BLaER1 (cell line): ENCODE data around the gene KLHL29.

Source experiments
- H3K27ac ChIP-seq: shearing (Covaris generic); formaldehyde crosslinking; 2 replicates; pipeline ENCODE4 v1.8.1; 2022
- H3K27me3 ChIP-seq: shearing (Covaris generic); formaldehyde crosslinking; 2 replicates; pipeline ENCODE4 v1.8.1; 2022
- H3K36me3 ChIP-seq: shearing (Covaris generic); formaldehyde crosslinking; 2 replicates; pipeline ENCODE4 v1.8.1; 2022
- H3K4me1 ChIP-seq: shearing (Covaris generic); formaldehyde crosslinking; 2 replicates; pipeline ENCODE4 v1.8.1; 2022
- H3K4me2 ChIP-seq: shearing (Covaris generic); formaldehyde crosslinking; 2 replicates; pipeline ENCODE4 v1.8.1; 2022
- H3K4me3 ChIP-seq: shearing (Covaris generic); formaldehyde crosslinking; 2 replicates; pipeline ENCODE4 v1.8.1; 2022
- H3K9ac ChIP-seq: shearing (Covaris generic); formaldehyde crosslinking; 2 replicates; pipeline ENCODE4 v1.8.1; 2022
- H3K9me3 ChIP-seq: shearing (Covaris generic); formaldehyde crosslinking; 2 replicates; pipeline ENCODE4 v1.8.1; 2022
- H4K20me1 ChIP-seq: shearing (Covaris generic); formaldehyde crosslinking; 2 replicates; pipeline ENCODE4 v1.8.1; 2022
- Cebpa-rat ChIP-seq: shearing (Covaris generic); IDR thresholded peaks from 2 replicates; pipeline ENCODE4 v1.8.1; 2022

The KLHL29 gene

DNA sequence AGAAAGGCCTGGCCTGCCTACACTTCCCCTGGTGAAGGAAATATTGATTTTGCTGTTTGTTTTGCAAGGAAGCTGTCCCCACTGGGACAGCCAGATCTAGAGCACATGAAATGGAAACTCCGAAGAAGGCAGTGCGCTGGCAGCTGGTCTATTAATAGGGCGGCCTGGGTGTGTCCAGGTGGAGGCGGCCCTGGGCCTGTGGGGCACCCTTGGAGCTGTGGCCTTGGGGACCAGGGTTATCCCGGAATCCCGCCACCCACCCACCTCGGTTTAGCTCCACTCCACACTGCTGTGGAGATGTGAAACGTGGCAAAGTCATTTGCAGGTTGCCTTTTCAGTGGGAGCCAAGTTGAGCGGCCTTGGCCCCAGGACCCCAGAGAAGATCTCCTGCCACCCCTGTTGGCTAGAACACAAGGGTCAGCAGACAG, 204.3 kb downstream of the KLHL29 start:
- H3K27me3 ChIP-seq: no peaks in the 10 kb centered on the region
- no peak overlapping the region for H3K4me3 ChIP-seq
- no peak overlapping the region for H3K27ac ChIP-seq
- H3K9ac ChIP-seq: no peak overlapping the region
- H3K4me2 ChIP-seq: no peak overlapping the region
- TF ChIP-seq Cebpa-rat: no peak
- H3K36me3 ChIP-seq: no peaks in the 10 kb centered on the region
- H3K9me3 ChIP-seq: no peaks in the 10 kb centered on the region
- no peaks in the 10 kb centered on the region; the same call in 1 of the 2 replicates for H4K20me1 ChIP-seq
- peaks cover 26% of the 10 kb centered on the region for H3K4me1 ChIP-seq

DNA sequence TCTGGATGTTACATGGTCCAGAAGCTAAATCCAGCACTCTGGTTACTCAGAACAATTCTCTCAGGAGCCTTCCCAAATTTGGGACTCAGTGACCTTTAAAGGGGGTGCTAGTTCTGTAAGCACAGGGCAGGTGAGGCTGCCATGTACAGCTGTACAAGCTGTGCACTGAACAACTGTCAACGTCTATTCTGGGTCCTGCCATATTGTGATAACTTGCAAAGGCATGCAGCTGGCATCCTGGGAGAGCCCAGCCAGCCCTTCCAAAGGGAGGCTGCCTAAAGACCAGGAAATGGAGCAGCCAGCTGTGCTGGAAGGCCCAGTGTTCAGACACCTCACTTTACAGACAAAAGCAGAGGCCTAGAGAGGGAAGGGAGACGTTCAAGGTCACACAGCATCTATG, 204.8 kb downstream of the KLHL29 start:
- no peaks in the 10 kb centered on the region for H3K9me3 ChIP-seq
- no peaks in the 10 kb centered on the region for H3K36me3 ChIP-seq
- no peaks in the 10 kb centered on the region; the same call in 1 of the 2 replicates for H4K20me1 ChIP-seq
- H3K9ac ChIP-seq: no peak overlapping the region
- H3K27ac ChIP-seq: no peak overlapping the region
- H3K4me3 ChIP-seq: no peak overlapping the region
- no peaks in the 10 kb centered on the region for H3K27me3 ChIP-seq
- no peak overlapping the region for H3K4me2 ChIP-seq
- TF ChIP-seq Cebpa-rat: no peak
- peaks cover 26% of the 10 kb centered on the region for H3K4me1 ChIP-seq

DNA sequence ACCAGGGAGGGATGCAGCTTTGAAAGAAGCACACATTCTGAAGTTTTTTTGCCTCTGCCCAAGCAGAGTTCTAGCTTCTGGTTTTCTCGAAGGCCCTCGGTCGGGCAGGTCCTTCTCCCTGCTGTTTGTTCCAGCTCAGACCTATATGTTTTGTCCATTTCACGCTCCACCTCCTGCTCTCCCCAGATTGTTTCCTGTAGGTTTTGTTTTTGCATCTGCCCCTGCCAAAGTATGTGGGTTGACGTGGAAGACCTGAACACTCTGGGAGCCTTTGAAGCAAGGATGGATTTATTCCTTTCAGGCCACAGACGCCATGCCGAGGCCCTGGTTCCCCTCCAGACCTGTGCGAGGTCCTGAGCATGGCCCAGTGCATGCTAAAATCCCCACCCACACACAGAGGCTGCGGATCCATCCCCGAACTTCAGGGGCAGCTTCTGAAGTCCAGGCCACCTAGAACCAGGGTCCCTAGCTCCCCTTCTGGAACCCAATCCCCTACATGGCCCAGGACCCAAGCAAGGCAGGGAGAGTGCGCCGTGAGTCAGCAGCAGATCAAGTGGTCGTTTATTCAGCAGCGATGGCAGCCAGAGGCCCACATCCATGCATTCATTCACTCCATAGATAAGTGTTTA, 205.4 kb downstream of the KLHL29 start:
- no peaks in the 10 kb centered on the region; the same call in 1 of the 2 replicates for H4K20me1 ChIP-seq
- H3K4me3 ChIP-seq: no peak overlapping the region
- peak overlapping the region; percentile 53 for H3K4me2 ChIP-seq
- no peaks in the 10 kb centered on the region for H3K36me3 ChIP-seq
- TF ChIP-seq Cebpa-rat: no peak
- no peaks in the 10 kb centered on the region for H3K27me3 ChIP-seq
- H3K9me3 ChIP-seq: no peaks in the 10 kb centered on the region
- peaks cover 26% of the 10 kb centered on the region for H3K4me1 ChIP-seq
- H3K27ac ChIP-seq: no peak overlapping the region
- H3K9ac ChIP-seq: no peak overlapping the region

DNA sequence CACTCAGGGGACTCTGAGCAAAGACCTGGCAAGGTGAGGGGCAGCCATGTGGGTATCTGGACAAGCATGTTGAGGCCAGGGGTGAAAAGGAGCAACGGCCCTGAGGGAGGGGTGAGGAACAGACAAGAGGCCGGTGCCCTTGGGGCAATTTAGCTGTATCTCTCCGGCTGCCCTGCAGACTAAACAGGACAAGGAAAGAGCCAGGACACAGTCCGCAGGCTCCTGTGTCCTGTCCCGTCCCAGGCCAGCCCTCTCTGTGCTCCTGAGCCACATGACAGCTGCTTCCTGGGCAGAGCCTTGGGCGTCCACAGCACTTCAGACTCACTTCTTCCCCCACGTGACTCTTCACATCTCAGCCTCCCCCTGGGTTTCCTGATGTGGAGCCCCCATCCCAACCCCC, 206.1 kb downstream of the KLHL29 start:
- TF ChIP-seq Cebpa-rat: no peak
- H3K4me2 ChIP-seq: peak overlapping the region; percentile 53
- H3K9ac ChIP-seq: no peak overlapping the region
- H3K4me1 ChIP-seq: peaks cover 26% of the 10 kb centered on the region
- H3K9me3 ChIP-seq: no peaks in the 10 kb centered on the region
- H3K27ac ChIP-seq: no peak overlapping the region
- no peaks in the 10 kb centered on the region; the same call in 1 of the 2 replicates for H4K20me1 ChIP-seq
- 0 out of 2 replicates have a peak, but pooled peaks cover 4% of the 10 kb centered on the region for H3K27me3 ChIP-seq
- H3K4me3 ChIP-seq: no peak overlapping the region
- no peaks in the 10 kb centered on the region for H3K36me3 ChIP-seq

DNA sequence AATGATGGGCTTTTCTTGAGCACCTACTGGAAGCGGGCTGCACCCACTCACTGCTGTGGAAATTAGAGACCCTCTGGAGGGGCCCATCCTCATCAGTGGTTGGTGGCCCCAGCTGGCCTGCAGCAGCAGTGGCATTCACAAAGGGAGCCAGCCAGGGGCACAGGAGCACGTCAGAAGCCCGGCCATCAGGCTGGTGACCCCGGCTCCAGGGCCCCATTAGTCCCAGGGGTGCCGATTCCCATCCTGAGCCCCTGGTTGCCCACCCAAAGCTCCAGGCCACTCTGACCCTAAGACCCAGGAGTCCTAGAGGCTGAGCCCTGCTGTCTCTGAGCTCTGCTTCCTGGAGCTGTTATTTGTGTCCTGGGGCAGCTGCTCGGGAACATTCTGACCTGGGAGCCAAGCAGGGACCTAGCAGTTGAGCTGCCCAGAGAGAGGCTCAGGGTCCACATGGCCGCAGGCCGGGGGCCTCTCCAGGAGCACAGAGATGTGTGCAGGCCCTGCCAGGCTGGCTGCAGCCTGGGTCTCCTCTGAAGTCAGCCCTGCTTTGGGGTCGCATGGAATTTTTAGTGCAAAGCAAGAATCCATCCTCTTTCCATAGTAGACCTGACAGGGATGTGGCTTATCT, 207.2 kb downstream of the KLHL29 start:
- Histone ChIP-seq H3K4me3 (no peak overlapping the region), H3K9me3 (no peaks in the 10 kb centered on the region), H3K9ac (no peak overlapping the region), H4K20me1 (no peaks in the 10 kb centered on the region; the same call in 1 of the 2 replicates), H3K27ac (no peak overlapping the region), H3K4me2 (peak overlapping the region; percentile 53), H3K27me3 (0 out of 2 replicates have a peak, but pooled peaks cover 4% of the 10 kb centered on the region), H3K36me3 (no peaks in the 10 kb centered on the region), H3K4me1 (peaks cover 26% of the 10 kb centered on the region)
- TF ChIP-seq Cebpa-rat: no peak

DNA sequence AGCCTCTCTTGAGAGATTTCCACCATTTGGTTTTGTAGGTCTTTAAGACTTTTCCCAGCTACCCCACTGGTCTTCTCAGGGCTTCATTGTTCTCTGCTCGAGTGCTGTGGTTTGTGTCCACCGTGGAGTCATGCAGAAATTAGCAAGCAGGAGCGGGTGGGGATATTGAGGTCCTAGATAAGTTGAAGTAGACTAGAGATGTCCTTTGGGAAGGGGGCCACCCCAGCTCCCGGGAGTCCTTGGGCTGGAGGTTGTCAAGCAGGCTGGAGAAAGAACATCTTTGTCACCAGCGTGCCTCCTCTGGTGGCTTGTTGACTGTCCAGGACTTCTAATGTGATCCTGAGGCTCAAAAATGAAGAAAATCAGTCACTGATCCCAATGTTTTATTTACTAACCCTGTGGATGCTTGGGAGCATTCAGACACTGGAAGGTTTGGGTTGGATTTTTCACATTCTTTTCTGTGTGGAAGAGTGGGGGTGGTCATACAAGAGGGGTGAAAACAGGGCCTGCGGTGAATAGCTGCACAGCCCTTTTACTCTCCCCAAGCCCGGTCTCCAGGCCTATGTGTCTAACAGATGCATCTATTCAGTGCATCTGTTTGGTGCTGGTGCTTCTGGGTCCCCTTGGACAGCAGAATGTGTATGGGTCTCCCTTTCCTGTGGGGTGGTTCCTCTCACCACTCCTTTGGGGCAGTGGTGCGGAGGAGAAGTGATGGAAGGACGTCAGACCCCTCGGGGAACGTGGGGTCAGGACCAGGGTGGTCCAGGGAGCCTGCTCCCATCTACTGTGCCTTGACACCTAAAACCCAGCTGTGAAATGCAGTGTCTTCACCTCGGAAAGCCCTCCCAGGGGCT, 208.1 kb downstream of the KLHL29 start:
- H3K4me3 ChIP-seq: no peak overlapping the region
- 0 out of 2 replicates have a peak, but pooled peaks cover 4% of the 10 kb centered on the region for H3K27me3 ChIP-seq
- peaks cover 26% of the 10 kb centered on the region for H3K4me1 ChIP-seq
- H4K20me1 ChIP-seq: no peaks in the 10 kb centered on the region; the same call in 1 of the 2 replicates
- TF ChIP-seq Cebpa-rat: no peak
- no peaks in the 10 kb centered on the region for H3K36me3 ChIP-seq
- no peak overlapping the region for H3K4me2 ChIP-seq
- H3K27ac ChIP-seq: no peak overlapping the region
- H3K9ac ChIP-seq: no peak overlapping the region
- no peaks in the 10 kb centered on the region for H3K9me3 ChIP-seq

DNA sequence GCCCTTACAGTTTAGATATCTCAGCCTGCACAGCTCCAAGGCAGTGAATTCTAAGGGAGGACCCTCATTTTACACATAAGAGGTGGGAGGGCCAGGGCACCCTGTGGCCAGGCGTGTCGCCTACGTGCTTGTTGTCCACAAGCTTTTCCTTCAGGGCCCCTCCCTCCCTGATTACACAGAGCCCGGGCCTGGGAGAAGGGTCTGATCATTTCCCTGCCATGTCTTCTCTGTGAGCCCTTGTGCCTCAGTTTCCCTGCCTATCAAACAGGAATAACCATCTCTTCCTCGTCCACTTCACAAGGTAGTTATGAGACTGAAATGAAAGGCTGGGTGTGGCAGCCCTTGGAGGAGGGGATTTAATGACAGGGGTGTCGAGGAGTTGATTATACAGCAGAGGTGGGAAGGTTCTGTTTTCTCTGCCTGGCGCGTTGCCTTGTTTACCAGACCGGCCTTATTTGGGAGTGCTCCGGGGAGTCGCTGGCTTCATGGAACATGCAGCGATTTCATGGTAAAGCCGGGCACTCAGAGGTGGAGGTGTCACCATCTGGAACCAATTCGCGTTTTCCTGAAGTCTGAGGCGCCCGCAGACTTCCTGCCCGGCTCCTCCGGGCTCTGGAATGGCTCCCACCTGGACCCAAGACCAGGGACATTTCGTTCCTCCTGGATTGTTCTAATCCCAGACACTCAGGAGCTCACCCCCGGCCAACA, 208.9 kb downstream of the KLHL29 start:
- Histone ChIP-seq H3K9ac (no peak overlapping the region), H3K9me3 (no peaks in the 10 kb centered on the region), H3K4me3 (no peak overlapping the region)

DNA sequence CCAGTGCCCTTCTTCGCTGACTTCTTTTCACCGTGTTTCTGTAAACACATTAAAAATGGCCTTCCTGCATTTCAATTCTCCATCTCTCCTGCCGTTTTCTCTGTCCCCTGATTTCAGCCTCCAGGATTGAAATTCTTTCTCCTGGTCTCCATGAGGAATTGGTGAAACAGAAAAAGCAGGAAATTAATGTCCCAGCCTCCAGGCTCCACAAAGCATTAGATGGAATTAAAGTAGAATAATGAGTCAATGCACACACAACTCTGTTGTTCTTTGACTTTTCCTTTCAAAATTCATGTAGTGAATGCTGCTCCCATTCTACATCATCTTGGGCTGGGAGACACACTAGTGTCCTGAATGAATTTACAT, 209.5 kb downstream of the KLHL29 start:
- H3K27me3 ChIP-seq: 0 out of 2 replicates have a peak, but pooled peaks cover 4% of the 10 kb centered on the region
- no peaks in the 10 kb centered on the region for H3K9me3 ChIP-seq
- no peaks in the 10 kb centered on the region for H3K36me3 ChIP-seq
- no peaks in the 10 kb centered on the region; the same call in 1 of the 2 replicates for H4K20me1 ChIP-seq
- H3K27ac ChIP-seq: no peak overlapping the region
- H3K4me3 ChIP-seq: no peak overlapping the region
- TF ChIP-seq Cebpa-rat: no peak
- peaks cover 22% of the 10 kb centered on the region for H3K4me1 ChIP-seq
- H3K9ac ChIP-seq: no peak overlapping the region
- H3K4me2 ChIP-seq: no peak overlapping the region

More for the DNA sequence above, 208.9 kb downstream of the KLHL29 start:
- Histone ChIP-seq H3K27me3 (0 out of 2 replicates have a peak, but pooled peaks cover 4% of the 10 kb centered on the region), H3K4me1 (peaks cover 22% of the 10 kb centered on the region), H4K20me1 (no peaks in the 10 kb centered on the region; the same call in 1 of the 2 replicates), H3K4me2 (no peak overlapping the region), H3K36me3 (no peaks in the 10 kb centered on the region), H3K27ac (no peak overlapping the region)
- TF ChIP-seq Cebpa-rat: no peak

DNA sequence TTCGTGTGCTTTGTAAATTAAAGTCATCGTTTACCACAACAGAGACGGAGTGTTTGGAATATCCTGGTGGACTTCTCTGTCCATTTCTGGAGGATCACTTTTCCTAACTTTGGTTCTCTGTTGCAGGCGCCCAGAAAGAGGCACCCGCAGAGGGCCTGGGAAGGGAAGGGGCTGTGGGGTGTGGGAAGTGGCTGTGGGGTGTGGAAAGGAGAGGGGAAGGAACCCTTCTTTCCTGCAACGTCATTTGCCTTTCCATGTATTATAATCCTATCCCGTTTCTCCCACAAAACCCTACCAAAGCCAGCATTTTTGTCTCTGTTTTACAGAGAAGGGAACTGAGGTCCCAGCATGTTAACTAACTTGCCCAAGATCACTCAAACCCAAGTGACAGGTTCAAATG, 210.0 kb downstream of the KLHL29 start:
- H3K27me3 ChIP-seq: 0 out of 2 replicates have a peak, but pooled peaks cover 4% of the 10 kb centered on the region
- H3K27ac ChIP-seq: no peak overlapping the region
- H4K20me1 ChIP-seq: no peaks in the 10 kb centered on the region; the same call in 1 of the 2 replicates
- H3K4me1 ChIP-seq: peaks cover 22% of the 10 kb centered on the region
- TF ChIP-seq Cebpa-rat: no peak
- no peaks in the 10 kb centered on the region for H3K36me3 ChIP-seq
- no peak overlapping the region for H3K4me2 ChIP-seq
- H3K9ac ChIP-seq: no peak overlapping the region
- H3K9me3 ChIP-seq: no peaks in the 10 kb centered on the region
- no peak overlapping the region for H3K4me3 ChIP-seq
